Measurements from ENCODE around the gene IL15RA. TPM values are rescaled to one million over a fixed set of nuclear protein-coding genes. Genes with fewer than 3 reads are reported as not detected.

Gene IL15RA
- total and polyA plus RNA-seq, 7 donors: 7.9 to 13.1 (median 9.6) TPM

- WGBS, 3 donors: 89 to 92% (median 92%) methylated on average over 10 of the region's 10 CpGs
- DNase-seq (no peak), ATAC-seq (no peak)
- no peak overlapping the region for H3K4me3 ChIP-seq
- no peaks in the 10 kb centered on the region for H3K9me3 ChIP-seq
- intact Hi-C loops (cut with DNase I): no loop called here
- no peak overlapping the region for H3K27ac ChIP-seq
- peaks cover 6 to 81% of the 10 kb centered on the region in 2 donors for H3K36me3 ChIP-seq (ENCODE audit: insufficient read depth in 1 of 2, low read depth in 1 of 2)
- no peaks in the 10 kb centered on the region for H3K4me1 ChIP-seq
- TF ChIP-seq, protein P1, sequence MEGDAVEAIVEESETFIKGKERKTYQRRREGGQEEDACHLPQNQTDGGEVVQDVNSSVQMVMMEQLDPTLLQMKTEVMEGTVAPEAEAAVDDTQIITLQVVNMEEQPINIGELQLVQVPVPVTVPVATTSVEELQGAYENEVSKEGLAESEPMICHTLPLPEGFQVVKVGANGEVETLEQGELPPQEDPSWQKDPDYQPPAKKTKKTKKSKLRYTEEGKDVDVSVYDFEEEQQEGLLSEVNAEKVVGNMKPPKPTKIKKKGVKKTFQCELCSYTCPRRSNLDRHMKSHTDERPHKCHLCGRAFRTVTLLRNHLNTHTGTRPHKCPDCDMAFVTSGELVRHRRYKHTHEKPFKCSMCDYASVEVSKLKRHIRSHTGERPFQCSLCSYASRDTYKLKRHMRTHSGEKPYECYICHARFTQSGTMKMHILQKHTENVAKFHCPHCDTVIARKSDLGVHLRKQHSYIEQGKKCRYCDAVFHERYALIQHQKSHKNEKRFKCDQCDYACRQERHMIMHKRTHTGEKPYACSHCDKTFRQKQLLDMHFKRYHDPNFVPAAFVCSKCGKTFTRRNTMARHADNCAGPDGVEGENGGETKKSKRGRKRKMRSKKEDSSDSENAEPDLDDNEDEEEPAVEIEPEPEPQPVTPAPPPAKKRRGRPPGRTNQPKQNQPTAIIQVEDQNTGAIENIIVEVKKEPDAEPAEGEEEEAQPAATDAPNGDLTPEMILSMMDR (IDR thresholded peaks at IDR 0.05): no peak
- no peaks in the 10 kb centered on the region for H3K27me3 ChIP-seq (ENCODE audit: insufficient read depth in 3 of 3, low read length in 2 of 3)
These were observed 41.7 kb downstream of the IL15RA start for GRCh38 chr10:5935628-5936027.

- intact Hi-C loops (cut with DNase I): no loop called here
- Histone ChIP-seq H3K27me3 (ENCODE audit: insufficient read depth in 3 of 3, low read length in 2 of 3) (no peaks in the 10 kb centered on the region), H3K4me1 (no peaks in the 10 kb centered on the region), H3K27ac (no peak overlapping the region), H3K4me3 (no peak overlapping the region), H3K9me3 (no peaks in the 10 kb centered on the region), H3K36me3 (ENCODE audit: insufficient read depth in 1 of 2, low read depth in 1 of 2) (peaks cover 9 to 96% of the 10 kb centered on the region in 2 donors)
- ATAC-seq (no peak), DNase-seq (no peak)
- 86 to 93% (median 91%) methylated on average over 14 of the region's 14 CpGs for WGBS, 3 donors
- TF ChIP-seq, protein P1 (IDR thresholded peaks at IDR 0.05): no peak
These were observed 43.3 kb downstream of the IL15RA start for GRCh38 chr10:5933909-5934546.

DNA sequence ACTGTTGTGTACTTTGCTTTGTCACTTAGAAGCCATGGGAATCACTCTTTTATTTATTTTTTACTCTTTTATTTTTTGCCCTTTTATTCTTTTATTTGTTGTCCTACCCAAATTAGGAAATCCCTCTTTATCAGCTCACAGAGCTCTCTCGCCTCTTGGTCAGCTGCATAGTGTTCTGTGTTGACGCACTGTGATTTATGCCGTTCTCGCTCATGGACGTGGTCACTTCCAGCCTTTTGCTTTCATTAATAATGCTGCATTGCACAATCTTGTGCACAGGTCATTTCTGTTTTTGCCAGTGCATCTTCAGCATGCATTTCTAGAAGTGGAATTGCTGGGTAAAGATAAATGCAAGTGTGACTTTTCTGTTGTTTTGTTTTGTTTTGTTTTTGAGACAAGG, 45.0 kb downstream of the IL15RA start:
- WGBS, 3 donors: 85 to 90% (median 88%) methylated on average over 5 of the region's 5 CpGs
- no peak overlapping the region for H3K27ac ChIP-seq
- DNase-seq (peak in 1 of 2 donors; percentile 11), ATAC-seq (no peak)
- TF ChIP-seq, protein P1 (IDR thresholded peaks at IDR 0.05): no peak
- H3K9me3 ChIP-seq: no peaks in the 10 kb centered on the region
- no peaks in the 10 kb centered on the region for H3K27me3 ChIP-seq (ENCODE audit: insufficient read depth in 3 of 3, low read length in 2 of 3)
- H3K4me1 ChIP-seq: no peaks in the 10 kb centered on the region
- peaks cover 13 to 96% of the 10 kb centered on the region in 2 donors for H3K36me3 ChIP-seq (ENCODE audit: insufficient read depth in 1 of 2, low read depth in 1 of 2)
- intact Hi-C loops (cut with DNase I): no loop called here
- H3K4me3 ChIP-seq: no peak overlapping the region

DNA sequence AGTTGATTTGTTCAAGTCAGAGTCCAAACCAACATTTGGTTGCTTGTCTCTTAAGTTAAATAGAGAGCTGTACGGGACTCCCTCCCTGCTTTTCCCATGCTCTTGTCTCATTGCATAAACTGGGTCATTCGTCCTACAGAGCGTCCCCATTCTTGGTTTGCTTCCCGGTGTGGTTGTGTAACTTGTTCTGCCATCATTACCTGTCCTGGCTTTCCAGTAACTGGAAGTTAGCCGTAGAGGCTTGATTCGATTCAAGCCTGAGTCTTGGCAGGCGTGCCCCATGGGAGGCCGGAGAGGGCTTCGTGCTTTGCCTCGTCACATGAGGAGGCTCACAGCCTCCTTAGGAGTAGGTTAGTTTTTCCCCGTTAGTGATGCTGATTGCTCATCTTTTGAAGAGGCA, 47.1 kb downstream of the IL15RA start:
- intact Hi-C loops (cut with DNase I): no loop called here
- H3K9me3 ChIP-seq: no peaks in the 10 kb centered on the region
- no peak overlapping the region for H3K27ac ChIP-seq
- H3K27me3 ChIP-seq (ENCODE audit: insufficient read depth in 3 of 3, low read length in 2 of 3): no peaks in the 10 kb centered on the region
- no peak overlapping the region for H3K4me3 ChIP-seq
- DNase-seq: no peak
- peaks cover 10 to 96% of the 10 kb centered on the region in 2 donors for H3K36me3 ChIP-seq (ENCODE audit: insufficient read depth in 1 of 2, low read depth in 1 of 2)
- WGBS, 3 donors: 76 to 85% (median 80%) methylated on average over 11 of the region's 11 CpGs
- TF ChIP-seq, protein P1 (IDR thresholded peaks at IDR 0.05): no peak
- H3K4me1 ChIP-seq: no peaks in the 10 kb centered on the region
- ATAC-seq: peak; percentile 76 to 89 (median 81)

- H3K9me3 ChIP-seq: no peaks in the 10 kb centered on the region
- TF ChIP-seq, protein P1 (IDR thresholded peaks at IDR 0.05): no peak
- DNase-seq (no peak), ATAC-seq (no peak)
- no peak overlapping the region for H3K27ac ChIP-seq
- no peaks in the 10 kb centered on the region for H3K27me3 ChIP-seq (ENCODE audit: insufficient read depth in 3 of 3, low read length in 2 of 3)
- H3K36me3 ChIP-seq (ENCODE audit: insufficient read depth in 1 of 2, low read depth in 1 of 2): peaks cover 14 to 96% of the 10 kb centered on the region in 2 donors
- intact Hi-C loops (cut with DNase I): no loop called here
- H3K4me3 ChIP-seq: no peak overlapping the region
- 66 to 80% (median 75%) methylated on average over 8 of the region's 8 CpGs for WGBS, 3 donors
- H3K4me1 ChIP-seq: no peaks in the 10 kb centered on the region
These were observed 47.9 kb downstream of the IL15RA start for GRCh38 chr10:5929442-5929841.
